Aorta (tissue), 5 donors: Measurements from ENCODE around the gene GNAL. TPM values are rescaled to one million over a fixed set of nuclear protein-coding genes. Genes with fewer than 3 reads are reported as not detected.
"Not testable (repeated sequence)": the region's sequence is repeated elsewhere in the genome, so short reads cannot be mapped to it uniquely, and the experiment has no call there.

Experiments
- ATAC-seq: fragments of 200-7000 bp; cut with Tn5 transposase; one replicate; pipeline ENCODE4 v1.9.1; 2022; ENCODE audit warnings: moderate library complexity; ENCODE audit not compliant: low FRiP score
- DNase-seq, 2 donors: peaks; one replicate each; pipeline ENCODE4 v3.0.0-alpha.2; 2020
- H3K27ac ChIP-seq, 2 donors: one replicate each; pipeline ENCODE4 v1.5.1; 2013; ENCODE audit warnings: low read length in 2 of 2, mild to moderate bottlenecking in 2 of 2, moderate library complexity in 2 of 2, control low read depth in 1 of 2, inconsistent platforms in 1 of 2, low read depth in 1 of 2
- H3K27me3 ChIP-seq, 2 donors: one replicate each; pipeline ENCODE4 v1.6.1; 2013; ENCODE audit warnings: control low read depth in 1 of 2, low read length in 1 of 2, mild to moderate bottlenecking in 1 of 2, moderate library complexity in 1 of 2; ENCODE audit not compliant: insufficient read depth in 2 of 2, control insufficient read depth in 1 of 2
- H3K36me3 ChIP-seq, 2 donors: one replicate each; pipeline ENCODE4 v1.6.1; 2013; ENCODE audit warnings: control low read depth in 1 of 2, low read length in 1 of 2, mild to moderate bottlenecking in 1 of 2; ENCODE audit not compliant: insufficient read depth in 2 of 2, control insufficient read depth in 1 of 2
- H3K4me1 ChIP-seq, 2 donors: one replicate each; pipeline ENCODE4 v1.6.1; 2013; ENCODE audit warnings: low read length in 2 of 2, control low read depth in 1 of 2, mild to moderate bottlenecking in 1 of 2, moderate library complexity in 1 of 2; ENCODE audit not compliant: insufficient read depth in 2 of 2, control insufficient read depth in 1 of 2
- H3K4me3 ChIP-seq, 2 donors: one replicate each; pipeline ENCODE4 v1.5.1; 2013; ENCODE audit warnings: low read length in 2 of 2, control low read depth in 1 of 2, mild to moderate bottlenecking in 1 of 2
- H3K9me3 ChIP-seq: one replicate; pipeline ENCODE4 v1.6.1; 2013; ENCODE audit warnings: mild to moderate bottlenecking, low read length; ENCODE audit not compliant: control insufficient read depth
- WGBS, 2 donors: extraction: QIAGEN DNeasy Blood & Tissue Kit; methylation state at CpG; one replicate each; pipeline ENCODE4 v1.1.7; 2013; 5-methylcytosine and 5-hydroxymethylcytosine counted together
- intact Hi-C, 2 donors: fragments of 100-400 bp; cut with DNase I; formaldehyde crosslinking; loops; one replicate each; pipeline versions ENCODE4 v1.14.2 to v1.15.0; 2022
- polyA plus RNA-seq, 2 donors: library from polyadenylated mRNA; stranded (reverse); fragments of 200-250 nt; gene quantifications; one replicate each; pipeline ENCODE4 v1.2.3, GENCODE V29; 2013
- total RNA-seq, 2 donors: library from RNA; stranded (reverse); fragmentation: NEBNext Ultra II Directional; extraction: Animal tissue kit (Norgen Biotek cat#: 25700); gene quantifications; one replicate each; pipeline ENCODE4 v1.2.1, GENCODE V29; 2021
- donor health status: healthy with polysubstance abuse.
- donor health status: Bipolar disorder and iron deficiency.
- donor health status: DM: no; HTN: no; CAD: no.
- donor health status: DM: no; HTN: no; CAD: no.
- donor health status: DM: yes; HTN: yes; CAD: no.

Gene GNAL
- total and polyA plus RNA-seq, 4 donors: 2.0 to 15.5 (median 7.3) TPM

GRCh38 chr18:11672846-11673454 is 16.1 kb upstream of the GNAL start:
- H3K4me1 ChIP-seq: no peaks in the 10 kb centered on the region
- H3K9me3 ChIP-seq: no peaks in the 10 kb centered on the region
- intact Hi-C loops: no loop called here
- no peaks in the 10 kb centered on the region for H3K27me3 ChIP-seq
- ATAC-seq: no peak
- H3K27ac ChIP-seq: no peak overlapping the region
- WGBS, 2 donors: 69 to 76% methylated on average over 8 of the region's 8 CpGs
- no peaks in the 10 kb centered on the region for H3K36me3 ChIP-seq
- no peak for DNase-seq
- H3K4me3 ChIP-seq: no peak overlapping the region

- no peak for ATAC-seq
Observed at GRCh38 chr18:11673560-11673959, 15.5 kb upstream of the GNAL start.

GRCh38 chr18:11674119-11674518 is 14.9 kb upstream of the GNAL start:
- H3K4me1 ChIP-seq: no peaks in the 10 kb centered on the region
- no peaks in the 10 kb centered on the region for H3K36me3 ChIP-seq
- 59 to 68% methylated on average over 3 of the region's 3 CpGs for WGBS, 2 donors
- no peaks in the 10 kb centered on the region for H3K9me3 ChIP-seq
- ATAC-seq: no peak
- H3K27me3 ChIP-seq: no peaks in the 10 kb centered on the region
- intact Hi-C loops: no loop called here
- H3K27ac ChIP-seq: no peak overlapping the region
- H3K4me3 ChIP-seq: no peak overlapping the region
- DNase-seq: no peak

More at GRCh38 chr18:11673560-11673959, 15.5 kb upstream of the GNAL start:
- WGBS, 2 donors: 51 to 65% methylated on average over 9 of the region's 9 CpGs
- no peaks in the 10 kb centered on the region for H3K9me3 ChIP-seq
- no peaks in the 10 kb centered on the region for H3K4me1 ChIP-seq
- intact Hi-C loops: no loop called here
- no peaks in the 10 kb centered on the region for H3K27me3 ChIP-seq
- H3K27ac ChIP-seq: no peak overlapping the region
- no peaks in the 10 kb centered on the region for H3K36me3 ChIP-seq
- no peak overlapping the region for H3K4me3 ChIP-seq
- no peak for DNase-seq

DNA sequence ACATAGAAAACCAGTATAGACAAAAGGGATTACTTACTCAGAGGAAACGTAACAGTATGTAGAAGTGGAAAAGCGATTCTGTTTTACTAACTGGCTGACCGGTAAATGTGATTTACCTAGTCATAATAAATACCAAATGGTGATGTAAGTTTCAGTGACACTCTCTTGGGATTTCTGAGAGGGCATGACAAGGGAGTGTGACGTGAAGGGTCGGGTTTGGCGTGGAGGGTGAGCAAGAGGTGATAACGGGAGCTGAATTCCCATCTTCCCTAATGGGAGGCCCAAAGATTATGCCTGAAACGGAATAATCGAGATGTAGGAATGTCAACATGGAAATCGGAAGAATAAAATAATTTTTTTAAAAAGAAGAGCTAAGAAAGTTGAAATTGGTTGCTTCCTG is 12.7 kb upstream of the GNAL start:
- intact Hi-C loops: no loop called here
- 59 to 66% methylated on average over 10 of the region's 10 CpGs for WGBS, 2 donors
- no peaks in the 10 kb centered on the region for H3K27me3 ChIP-seq

DNA sequence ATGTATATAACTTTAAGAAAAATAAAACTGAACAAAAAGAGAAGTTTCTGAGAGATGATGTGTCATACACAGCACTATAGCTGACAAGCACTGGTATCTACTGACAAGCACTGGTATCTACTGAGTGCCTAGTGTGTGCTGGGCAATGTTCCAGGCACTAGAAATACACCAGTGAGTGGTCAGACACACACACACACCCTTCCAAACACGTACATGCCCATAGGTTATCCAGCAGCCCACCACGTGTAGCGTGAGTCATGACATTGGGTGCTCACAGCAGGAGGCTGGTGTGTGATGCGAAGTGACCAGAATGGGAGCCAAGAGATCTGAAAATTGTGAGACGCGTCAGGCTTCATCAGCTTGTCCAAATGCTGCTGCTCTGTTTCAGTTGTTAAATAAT is 12.2 kb upstream of the GNAL start:
- Histone ChIP-seq H3K4me1 (no peaks in the 10 kb centered on the region), H3K4me3 (no peak overlapping the region), H3K36me3 (no peaks in the 10 kb centered on the region), H3K27me3 (no peaks in the 10 kb centered on the region), H3K27ac (no peak overlapping the region), H3K9me3 (no peaks in the 10 kb centered on the region)
- DNase-seq: no peak
- 66% methylated on average over 6 of the region's 6 CpGs for WGBS, 2 donors
- no peak for ATAC-seq
- intact Hi-C loops: no loop called here

More for the DNA sequence above, 12.7 kb upstream of the GNAL start:
- no peak for DNase-seq
- Histone ChIP-seq H3K9me3 (no peaks in the 10 kb centered on the region), H3K27ac (no peak overlapping the region), H3K4me3 (no peak overlapping the region), H3K36me3 (no peaks in the 10 kb centered on the region), H3K4me1 (no peaks in the 10 kb centered on the region)
- ATAC-seq: no peak

DNA sequence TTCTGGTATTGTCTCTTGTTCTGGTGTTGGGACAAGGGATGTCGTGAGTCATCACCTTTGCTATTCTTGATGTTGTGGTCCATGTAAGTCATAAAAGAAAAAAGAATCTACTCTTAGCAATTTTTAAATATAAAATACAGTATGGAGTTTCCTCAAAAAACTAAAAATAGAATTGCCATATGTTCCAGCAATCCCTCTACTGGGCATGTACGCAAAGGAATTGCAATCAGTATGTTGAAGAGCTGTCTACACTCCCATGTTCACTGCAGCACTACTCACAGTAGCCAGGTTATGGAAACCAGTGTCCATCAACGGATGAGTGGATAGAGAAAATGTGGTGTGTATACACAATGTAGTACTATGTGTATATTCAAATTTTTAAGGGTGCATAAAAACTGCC is 10.9 kb upstream of the GNAL start:
- H3K4me3 ChIP-seq: no peak overlapping the region
- ATAC-seq: no peak
- H3K27me3 ChIP-seq: no peaks in the 10 kb centered on the region
- H3K4me1 ChIP-seq: no peaks in the 10 kb centered on the region
- DNase-seq: no peak
- intact Hi-C loops: no loop called here
- H3K27ac ChIP-seq: no peak overlapping the region
- no peaks in the 10 kb centered on the region for H3K9me3 ChIP-seq
- no peaks in the 10 kb centered on the region for H3K36me3 ChIP-seq
- 37 to 45% methylated on average over 3 of the region's 3 CpGs for WGBS, 2 donors

DNA sequence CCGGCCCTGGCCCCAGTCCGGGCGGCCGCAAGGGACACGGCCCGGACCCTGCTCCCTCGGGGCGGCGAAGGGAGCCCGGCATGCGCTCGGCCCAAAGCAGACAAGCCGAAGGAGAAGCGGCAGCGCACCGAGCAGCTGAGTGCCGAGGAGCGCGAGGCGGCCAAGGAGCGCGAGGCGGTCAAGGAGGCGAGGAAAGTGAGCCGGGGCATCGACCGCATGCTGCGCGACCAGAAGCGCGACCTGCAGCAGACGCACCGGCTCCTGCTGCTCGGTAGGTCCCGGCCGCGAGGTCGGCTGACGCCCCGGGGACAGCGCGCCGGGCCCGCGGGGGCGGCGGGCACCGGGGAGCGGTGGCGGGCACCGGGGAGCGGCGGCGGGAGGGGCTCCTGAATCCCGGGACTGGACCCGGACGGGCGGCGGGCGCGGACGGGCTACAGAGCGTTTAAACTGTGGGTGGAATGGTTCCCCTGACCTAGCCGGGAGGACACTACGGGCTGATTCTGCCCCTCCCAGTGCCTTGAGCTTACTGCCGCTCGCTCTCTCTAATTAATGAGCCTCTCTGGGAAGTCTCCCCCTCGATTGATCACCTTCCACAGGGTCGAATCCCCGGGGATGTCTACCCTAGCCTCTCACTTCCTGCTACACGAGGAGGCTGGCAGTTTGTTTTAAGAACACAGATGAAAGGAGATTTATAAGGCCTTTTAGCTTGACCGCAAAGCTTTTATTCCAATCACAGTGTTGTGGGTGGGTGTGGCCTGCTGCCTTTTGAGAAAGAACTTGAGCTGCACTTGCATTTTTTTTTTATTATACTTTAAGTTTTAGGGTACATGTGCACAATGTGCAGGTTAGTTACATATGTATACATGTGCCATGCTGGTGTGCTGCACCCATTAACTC is 853 bp downstream of the GNAL start:
- H3K9me3 ChIP-seq: no peaks in the 10 kb centered on the region
- H3K27me3 ChIP-seq: no peaks in the 10 kb centered on the region
- 1% methylated on average over 59 to 72 of the region's 72 CpGs for WGBS, 2 donors
- peak overlapping the region; percentile 41 to 76 for H3K4me3 ChIP-seq
- H3K4me1 ChIP-seq: no peaks in the 10 kb centered on the region
- peak; percentile 52 to 81 for DNase-seq
- no peaks in the 10 kb centered on the region for H3K36me3 ChIP-seq
- intact Hi-C loops: no loop called here
- peak overlapping the region; percentile 20 to 21 for H3K27ac ChIP-seq
- ATAC-seq: peak; percentile 55

DNA sequence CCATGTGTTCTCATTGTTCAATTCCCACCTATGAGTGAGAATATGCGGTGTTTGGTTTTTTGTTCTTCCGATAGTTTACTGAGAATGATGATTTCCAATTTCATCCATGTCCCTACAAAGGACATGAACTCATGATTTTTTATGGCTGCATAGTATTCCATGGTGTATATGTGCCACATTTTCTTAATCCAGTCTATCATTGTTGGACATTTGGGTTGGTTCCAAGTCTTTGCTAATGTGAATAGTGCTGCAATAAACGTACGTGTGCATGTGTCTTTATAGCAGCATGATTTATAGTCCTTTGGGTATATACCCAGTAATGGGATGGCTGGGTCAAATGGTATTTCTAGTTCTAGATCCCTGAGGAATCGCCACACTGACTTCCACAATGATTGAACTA is 1.6 kb downstream of the GNAL start:
- H3K9me3 ChIP-seq, H3K27ac ChIP-seq, H3K36me3 ChIP-seq, intact Hi-C loops, DNase-seq, H3K4me1 ChIP-seq, H3K27me3 ChIP-seq, H3K4me3 ChIP-seq, ATAC-seq: not testable (repeated sequence)
- 58 to 67% methylated on average over 3 of the region's 5 CpGs for WGBS, 2 donors

DNA sequence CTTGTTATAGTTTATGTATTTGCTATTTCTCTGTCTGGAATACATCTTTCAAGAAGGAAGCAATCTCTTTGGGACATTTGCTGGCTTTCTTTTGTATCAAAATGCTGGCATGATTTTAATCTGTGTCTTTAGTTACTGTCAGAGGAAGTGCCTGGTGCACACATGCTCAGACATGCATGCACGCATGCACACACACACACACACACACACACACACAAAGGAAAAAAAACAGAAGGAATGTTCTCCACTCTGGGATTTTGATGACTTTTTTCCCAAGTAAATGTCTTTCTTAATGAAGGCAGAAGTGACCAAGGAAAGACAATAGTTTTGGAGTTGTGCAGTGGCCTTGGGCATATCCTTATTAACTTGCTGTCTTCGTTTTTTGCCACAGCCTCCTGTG is 6.7 kb downstream of the GNAL start:
- no peaks in the 10 kb centered on the region for H3K4me1 ChIP-seq
- no peak overlapping the region for H3K4me3 ChIP-seq
- no peaks in the 10 kb centered on the region for H3K27me3 ChIP-seq
- no peaks in the 10 kb centered on the region for H3K9me3 ChIP-seq
- 86 to 90% methylated on average over 2 of the region's 2 CpGs for WGBS, 2 donors
- intact Hi-C loops: no loop called here
- H3K36me3 ChIP-seq: no peaks in the 10 kb centered on the region
- H3K27ac ChIP-seq: no peak overlapping the region
- DNase-seq: no peak
- ATAC-seq: no peak
